Lung (tissue), 12 donors: Measurements from ENCODE around the gene HUNK. TPM values are rescaled to one million over a fixed set of nuclear protein-coding genes. Genes with fewer than 3 reads are reported as not detected.

ENCODE experiments used
- ATAC-seq: fragments of 200-7000 bp; cut with Tn5 transposase; one replicate; pipeline ENCODE4 v1.9.1; 2020; ENCODE audit warnings: moderate number of reproducible peaks; ENCODE audit not compliant: insufficient read depth, low FRiP score
- DNase-seq, 3 donors: peaks; one replicate each; pipeline ENCODE4 v3.0.0-alpha.2; 2013 to 2017
- H3K27ac ChIP-seq, 2 donors: one replicate each; pipeline ENCODE4 v1.5.1; 2013; ENCODE audit warnings: mild to moderate bottlenecking in 2 of 2, moderate library complexity in 2 of 2, control low read depth in 1 of 2, inconsistent platforms in 1 of 2, low read depth in 1 of 2, low read length in 1 of 2
- H3K27me3 ChIP-seq, 3 donors: one replicate each; pipeline ENCODE4 v1.5.1; 2013; ENCODE audit warnings: low read length in 2 of 3; ENCODE audit not compliant: control insufficient read depth in 3 of 3, insufficient read depth in 3 of 3
- H3K36me3 ChIP-seq, 4 donors: one replicate each; pipeline ENCODE4 v1.5.1; 2013; ENCODE audit warnings: low read length in 4 of 4, mild to moderate bottlenecking in 1 of 4, moderate library complexity in 1 of 4; ENCODE audit not compliant: control insufficient read depth in 4 of 4, insufficient read depth in 4 of 4
- H3K4me1 ChIP-seq, 5 donors: one replicate each; pipeline ENCODE4 v1.5.1; 2013; ENCODE audit warnings: low read length in 5 of 5, mild to moderate bottlenecking in 2 of 5, moderate library complexity in 1 of 5; ENCODE audit not compliant: control insufficient read depth in 5 of 5, insufficient read depth in 5 of 5
- H3K4me3 ChIP-seq: one replicate; pipeline ENCODE4 v1.5.1; 2013; ENCODE audit warnings: mild to moderate bottlenecking, control low read depth, moderate library complexity
- H3K9ac ChIP-seq, 2 donors: one replicate each; pipeline ENCODE4 v1.5.1; 2013; ENCODE audit warnings: low read length in 2 of 2, control low read depth in 1 of 2; ENCODE audit not compliant: insufficient read depth in 1 of 2
- H3K9me3 ChIP-seq, 4 donors: one replicate each; pipeline ENCODE4 v1.5.1; 2013; ENCODE audit warnings: low read length in 3 of 4, mild to moderate bottlenecking in 1 of 4, moderate library complexity in 1 of 4; ENCODE audit not compliant: control insufficient read depth in 4 of 4, insufficient read depth in 3 of 4
- WGBS, 2 donors: extraction: QIAGEN DNeasy Blood & Tissue Kit; methylation state at CpG; one replicate each; pipeline ENCODE4 v1.1.7; 2013; 5-methylcytosine and 5-hydroxymethylcytosine counted together
- polyA plus RNA-seq, 2 donors: library from polyadenylated mRNA; stranded (reverse); fragments of 200-250 nt; gene quantifications; one replicate each; pipeline ENCODE4 v1.2.1, GENCODE V29; 2013
- total RNA-seq, 2 donors: library from RNA; depleted of rRNA in 1 of 2; stranded (reverse); fragments of >200 nt in 1 of 2; gene quantifications; one replicate each; pipeline ENCODE4 v1.2.1, GENCODE V29; 2014 to 2021
- TF ChIP-seq, protein P1 (sequence below): IDR thresholded peaks from 2 replicates; pipeline ENCODE4 v1.5.1; 2012; ENCODE audit warnings: mild to moderate bottlenecking; ENCODE audit errors: control extremely low read depth, extremely low read depth
- donor health status: control.
- donor health status: control.
- donor health status: Bipolar disorder and iron deficiency.
- donor health status: healthy.
- donor health status: DM: yes; HTN: yes; CAD: no.

Gene HUNK
- total and polyA plus RNA-seq, 4 donors, result 0.27 to 2.4 (median 1.4) TPM

DNA sequence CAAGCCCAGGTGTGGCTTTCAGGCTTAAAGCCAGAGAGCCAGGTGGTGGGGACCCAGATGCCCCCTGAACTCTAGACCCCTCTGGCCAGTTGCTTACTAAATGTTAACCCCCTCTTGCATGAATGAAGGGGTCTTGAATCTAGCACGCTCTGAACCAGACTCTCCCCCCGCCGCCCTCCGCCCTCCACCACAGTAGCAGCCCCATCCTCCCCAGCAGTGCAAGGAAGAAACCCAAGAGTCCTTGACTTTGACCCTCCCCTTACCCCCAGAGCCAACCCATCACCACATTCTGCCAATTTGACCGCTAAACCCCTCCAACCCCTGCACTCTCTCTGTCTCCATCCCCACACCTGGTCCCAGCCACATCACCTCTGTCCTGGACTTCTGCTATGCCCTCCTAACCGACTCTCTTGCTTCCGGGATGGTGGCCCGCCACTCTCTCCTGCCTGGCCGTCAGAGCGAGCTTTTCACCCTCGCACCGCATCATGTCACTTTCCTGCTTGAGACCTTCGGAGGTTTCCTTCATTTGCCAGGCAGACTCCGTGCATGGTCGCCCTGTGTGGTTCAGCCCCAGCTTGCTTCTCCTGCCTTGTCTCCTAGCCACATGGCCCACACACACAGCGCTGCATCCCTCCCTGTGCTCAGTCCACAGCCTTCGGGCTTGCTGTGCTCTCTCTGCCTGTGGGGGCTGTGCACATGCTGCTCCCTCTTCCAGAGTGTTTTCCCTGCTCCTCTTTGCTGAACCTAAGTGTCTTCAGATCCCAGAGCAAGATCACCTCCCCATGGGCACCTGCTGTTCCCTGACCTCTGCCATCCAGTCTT lies 113.4 kb downstream of the HUNK start:
- H3K36me3 ChIP-seq, result no peaks in the 10 kb centered on the region
- no peak overlapping the region for H3K4me3 ChIP-seq
- TF ChIP-seq, protein P1, sequence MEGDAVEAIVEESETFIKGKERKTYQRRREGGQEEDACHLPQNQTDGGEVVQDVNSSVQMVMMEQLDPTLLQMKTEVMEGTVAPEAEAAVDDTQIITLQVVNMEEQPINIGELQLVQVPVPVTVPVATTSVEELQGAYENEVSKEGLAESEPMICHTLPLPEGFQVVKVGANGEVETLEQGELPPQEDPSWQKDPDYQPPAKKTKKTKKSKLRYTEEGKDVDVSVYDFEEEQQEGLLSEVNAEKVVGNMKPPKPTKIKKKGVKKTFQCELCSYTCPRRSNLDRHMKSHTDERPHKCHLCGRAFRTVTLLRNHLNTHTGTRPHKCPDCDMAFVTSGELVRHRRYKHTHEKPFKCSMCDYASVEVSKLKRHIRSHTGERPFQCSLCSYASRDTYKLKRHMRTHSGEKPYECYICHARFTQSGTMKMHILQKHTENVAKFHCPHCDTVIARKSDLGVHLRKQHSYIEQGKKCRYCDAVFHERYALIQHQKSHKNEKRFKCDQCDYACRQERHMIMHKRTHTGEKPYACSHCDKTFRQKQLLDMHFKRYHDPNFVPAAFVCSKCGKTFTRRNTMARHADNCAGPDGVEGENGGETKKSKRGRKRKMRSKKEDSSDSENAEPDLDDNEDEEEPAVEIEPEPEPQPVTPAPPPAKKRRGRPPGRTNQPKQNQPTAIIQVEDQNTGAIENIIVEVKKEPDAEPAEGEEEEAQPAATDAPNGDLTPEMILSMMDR, result no peak
- H3K27ac ChIP-seq, result no peak overlapping the region
- H3K9me3 ChIP-seq, result no peaks in the 10 kb centered on the region
- no peak for DNase-seq
- H3K4me1 ChIP-seq, result no peaks in the 10 kb centered on the region
- no peaks in the 10 kb centered on the region for H3K27me3 ChIP-seq
- H3K9ac ChIP-seq, result no peak overlapping the region
- ATAC-seq, result no peak
- 93% methylated on average over 17 of the region's 17 CpGs for WGBS, 2 donors

GRCh38 chr21:31987696-31988095 lies 114.9 kb downstream of the HUNK start:
- Histone ChIP-seq H3K36me3 (no peaks in the 10 kb centered on the region), H3K27ac (no peak overlapping the region), H3K4me3 (no peak overlapping the region), H3K9ac (no peak overlapping the region), H3K9me3 (no peaks in the 10 kb centered on the region), H3K27me3 (no peaks in the 10 kb centered on the region), H3K4me1 (no peaks in the 10 kb centered on the region)
- DNase-seq (no peak), ATAC-seq (no peak)
- WGBS, 2 donors, result 60 to 65% methylated on average over 9 of the region's 9 CpGs
- TF ChIP-seq, protein P1, result no peak

DNA sequence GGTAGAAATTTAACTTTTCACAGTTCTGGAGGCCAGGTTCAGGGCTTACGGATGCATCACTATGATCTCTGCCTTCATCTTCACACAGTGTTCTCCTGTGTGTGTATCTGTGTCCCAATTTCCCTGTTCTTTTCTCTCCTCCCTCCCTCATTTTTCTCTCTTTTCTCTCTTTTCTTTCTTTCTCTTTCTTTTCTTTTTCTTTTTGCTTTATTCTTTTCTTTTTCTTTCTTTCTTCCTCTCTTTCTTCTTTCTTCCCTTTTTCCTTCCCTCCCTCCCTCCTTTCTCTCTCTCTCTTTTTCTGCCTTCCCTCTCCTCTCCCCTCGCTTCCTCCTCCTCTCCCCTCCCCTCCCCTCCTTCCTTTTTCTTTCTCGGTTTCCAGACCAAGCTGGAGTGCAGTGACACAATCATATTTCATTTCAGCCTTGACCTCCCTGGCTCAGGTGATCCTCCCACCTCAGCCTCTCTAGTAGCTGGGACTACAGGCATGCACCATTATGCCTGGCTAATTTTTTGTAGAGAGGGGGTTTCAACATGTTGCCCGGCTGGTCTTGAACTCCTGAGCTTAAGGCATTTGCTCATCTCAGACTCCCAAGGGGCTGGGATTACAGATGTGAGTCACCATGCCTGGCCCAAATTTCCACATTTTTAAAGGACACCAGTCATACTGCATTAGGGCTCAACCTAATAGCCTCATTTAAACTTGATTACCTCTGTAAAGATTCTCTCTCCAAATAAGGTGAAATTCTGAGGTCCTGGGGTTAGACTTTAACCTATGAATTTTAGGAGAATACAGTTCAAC lies 115.9 kb downstream of the HUNK start:
- Histone ChIP-seq H3K9ac (no peak overlapping the region), H3K27me3 (no peaks in the 10 kb centered on the region), H3K27ac (no peak overlapping the region), H3K4me1 (no peaks in the 10 kb centered on the region), H3K36me3 (no peaks in the 10 kb centered on the region), H3K4me3 (no peak overlapping the region), H3K9me3 (peaks cover 0 to 1% (median 0%) of the 10 kb centered on the region in 4 donors)
- ATAC-seq (no peak), DNase-seq (no peak)
- WGBS, 2 donors, result 70 to 81% methylated on average over 4 of the region's 4 CpGs
- TF ChIP-seq, protein P1, result no peak
